RWPE2 (cell line): ENCODE measurements around the gene KIF3B.
A peak's percentile ranks its signal among the peaks of the same experiment; 100 is the strongest.
"Not testable (repeated sequence)": the region's sequence is repeated elsewhere in the genome, so short reads cannot be mapped to it uniquely, and the experiment has no call there.

Experiments
- ATAC-seq: fragments of 200-7000 bp; cut with Tn5 transposase; 3 replicates; pipeline ENCODE4 v1.9.1; 2021; ENCODE audit warnings: low read depth
- DNase-seq: peaks from one replicate; pipeline ENCODE4 v3.0.0-alpha.2; 2020; ENCODE audit warnings: low spot score
- H3K27ac ChIP-seq: fragments of 450-650 bp; 2 replicates; pipeline ENCODE4 v1.5.1; 2017; ENCODE audit warnings: mild to moderate bottlenecking; ENCODE audit not compliant: poor library complexity, severe bottlenecking
- H3K27me3 ChIP-seq: fragments of 250-450 bp; sonication (Bioruptor Pico); 2 replicates; pipeline ENCODE4 v1.5.1; 2021; ENCODE audit warnings: mild to moderate bottlenecking, moderate library complexity; ENCODE audit not compliant: insufficient read depth, poor library complexity, severe bottlenecking
- H3K36me3 ChIP-seq: fragments of 250-450 bp; sonication (Bioruptor Pico); 2 replicates; pipeline ENCODE4 v1.5.1; 2020; ENCODE audit warnings: low read depth, mild to moderate bottlenecking, moderate library complexity
- H3K4me1 ChIP-seq: fragments of 250-450 bp; sonication (Bioruptor Pico); 2 replicates; pipeline ENCODE4 v1.5.1; 2021; ENCODE audit warnings: mild to moderate bottlenecking, moderate library complexity; ENCODE audit not compliant: insufficient read depth, poor library complexity, severe bottlenecking
- H3K4me3 ChIP-seq: fragments of 250-450 bp; sonication (Bioruptor Pico); 2 replicates; pipeline ENCODE4 v1.5.1; 2021; ENCODE audit warnings: mild to moderate bottlenecking, moderate library complexity; ENCODE audit not compliant: severe bottlenecking
- H3K9me3 ChIP-seq: fragments of 250-450 bp; sonication (Bioruptor Pico); 2 replicates; pipeline ENCODE4 v1.5.1; 2021; ENCODE audit warnings: mild to moderate bottlenecking, moderate library complexity; ENCODE audit not compliant: severe bottlenecking
- TF ChIP-seq, protein P1 (sequence below): fragments of 450-650 bp; IDR thresholded peaks from one replicate; pipeline ENCODE4 v1.5.1; 2017; ENCODE audit warnings: mild to moderate bottlenecking, moderate library complexity; ENCODE audit not compliant: poor library complexity, severe bottlenecking

Gene KIF3B

DNA sequence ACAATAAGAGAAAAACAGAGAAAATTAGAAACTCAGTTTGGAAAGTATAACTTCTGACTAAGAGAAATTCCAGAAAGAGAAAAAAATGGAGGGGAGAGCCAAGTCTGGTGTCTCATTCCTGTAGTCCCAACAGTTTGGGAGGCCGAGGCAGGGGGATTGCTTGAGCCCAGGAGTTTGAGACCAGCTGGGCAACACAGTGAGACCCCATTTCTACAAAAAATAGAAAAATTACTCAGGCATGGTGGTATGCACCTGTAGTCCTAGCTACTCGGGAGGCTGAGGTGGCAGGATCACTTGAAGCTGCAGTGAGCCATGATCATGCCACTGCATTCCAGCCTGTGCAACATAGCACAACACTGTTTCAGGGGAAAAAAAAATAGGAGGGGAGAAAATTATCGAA, 3.1 kb upstream of the KIF3B start:
- TF ChIP-seq, protein P1, sequence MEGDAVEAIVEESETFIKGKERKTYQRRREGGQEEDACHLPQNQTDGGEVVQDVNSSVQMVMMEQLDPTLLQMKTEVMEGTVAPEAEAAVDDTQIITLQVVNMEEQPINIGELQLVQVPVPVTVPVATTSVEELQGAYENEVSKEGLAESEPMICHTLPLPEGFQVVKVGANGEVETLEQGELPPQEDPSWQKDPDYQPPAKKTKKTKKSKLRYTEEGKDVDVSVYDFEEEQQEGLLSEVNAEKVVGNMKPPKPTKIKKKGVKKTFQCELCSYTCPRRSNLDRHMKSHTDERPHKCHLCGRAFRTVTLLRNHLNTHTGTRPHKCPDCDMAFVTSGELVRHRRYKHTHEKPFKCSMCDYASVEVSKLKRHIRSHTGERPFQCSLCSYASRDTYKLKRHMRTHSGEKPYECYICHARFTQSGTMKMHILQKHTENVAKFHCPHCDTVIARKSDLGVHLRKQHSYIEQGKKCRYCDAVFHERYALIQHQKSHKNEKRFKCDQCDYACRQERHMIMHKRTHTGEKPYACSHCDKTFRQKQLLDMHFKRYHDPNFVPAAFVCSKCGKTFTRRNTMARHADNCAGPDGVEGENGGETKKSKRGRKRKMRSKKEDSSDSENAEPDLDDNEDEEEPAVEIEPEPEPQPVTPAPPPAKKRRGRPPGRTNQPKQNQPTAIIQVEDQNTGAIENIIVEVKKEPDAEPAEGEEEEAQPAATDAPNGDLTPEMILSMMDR: no peak
- no peak overlapping the region for H3K4me3 ChIP-seq
- ATAC-seq (no peak), DNase-seq (no peak)
- no peaks in the 10 kb centered on the region for H3K9me3 ChIP-seq
- no peak overlapping the region for H3K27ac ChIP-seq
- H3K27me3 ChIP-seq: no peaks in the 10 kb centered on the region
- H3K4me1 ChIP-seq: peaks cover 4% of the 10 kb centered on the region
- H3K36me3 ChIP-seq: no peaks in the 10 kb centered on the region

DNA sequence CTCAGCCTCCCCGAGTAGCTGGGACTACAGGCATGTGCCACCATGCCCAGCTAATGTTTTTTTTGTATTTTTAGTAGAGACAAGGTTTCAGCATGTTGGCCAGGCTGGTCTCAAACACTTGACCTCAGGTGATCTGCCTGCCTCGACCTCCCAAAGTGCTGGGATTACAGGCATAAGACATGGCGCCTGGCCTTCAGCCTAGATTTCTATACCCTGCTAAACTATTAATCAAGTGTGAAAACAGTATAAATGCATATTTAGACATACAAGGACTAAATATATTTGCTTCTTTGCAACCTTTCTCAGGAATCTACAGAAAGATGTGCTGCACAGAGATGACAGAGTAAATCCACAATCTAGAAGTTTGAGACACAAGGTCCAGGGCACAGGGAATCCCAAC, 2.3 kb upstream of the KIF3B start:
- H3K27me3 ChIP-seq, H3K36me3 ChIP-seq, H3K4me3 ChIP-seq, ATAC-seq, H3K4me1 ChIP-seq, DNase-seq, H3K27ac ChIP-seq, H3K9me3 ChIP-seq: not testable (repeated sequence)

DNA sequence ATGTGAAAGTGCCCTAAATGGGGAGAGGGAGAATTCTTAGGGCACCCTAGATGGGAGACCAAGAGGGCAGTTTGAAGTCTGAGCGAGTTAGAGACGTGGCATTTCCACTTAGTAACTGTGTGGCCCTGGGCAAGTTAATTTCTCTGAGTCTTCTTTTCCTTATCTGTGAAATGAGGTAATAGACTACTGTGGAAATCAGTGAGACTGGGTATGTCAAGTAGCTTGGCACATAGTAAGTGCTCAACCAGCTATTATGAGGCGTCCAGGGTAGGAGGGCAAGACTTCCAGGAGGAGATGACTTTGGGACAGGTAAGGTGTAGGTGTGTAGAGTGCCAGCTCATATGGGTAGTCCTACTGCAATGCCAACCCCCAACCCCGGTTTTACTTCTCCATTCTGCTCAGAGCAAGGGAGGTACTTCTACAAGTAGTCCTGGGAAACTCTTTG, 770 bp downstream of the KIF3B start:
- no peak for DNase-seq
- Histone ChIP-seq H3K36me3 (peaks cover 10% of the 10 kb centered on the region; the same call in 1 of the 2 replicates), H3K4me1 (peaks cover 4% of the 10 kb centered on the region), H3K4me3 (peak overlapping the region; percentile 94), H3K27me3 (no peaks in the 10 kb centered on the region), H3K9me3 (no peaks in the 10 kb centered on the region), H3K27ac (peak overlapping the region; percentile 10)
- peak; percentile 26; the same call in 2 of the 3 replicates for ATAC-seq
- TF ChIP-seq, protein P1: no peak

DNA sequence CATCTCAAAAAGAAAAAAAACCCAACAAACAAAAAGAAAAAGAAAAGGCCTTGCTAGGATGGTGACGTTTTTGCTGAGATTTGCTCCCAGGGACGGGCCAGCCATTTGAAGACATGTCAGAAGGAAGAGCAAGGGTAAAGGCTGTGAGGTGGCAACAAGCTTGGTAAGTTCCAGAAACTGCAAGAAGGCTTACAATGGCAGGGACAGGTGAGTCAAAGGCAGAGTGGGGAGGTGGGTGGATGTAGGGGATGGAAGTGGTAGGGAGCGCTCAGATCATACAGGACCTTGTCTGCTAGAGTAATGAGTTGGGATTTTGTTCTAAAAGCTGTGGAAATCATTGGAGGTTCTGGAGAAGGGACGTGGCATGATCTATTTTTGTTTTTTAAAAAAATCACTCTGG, 4.3 kb downstream of the KIF3B start:
- Histone ChIP-seq H3K27ac (no peak overlapping the region), H3K9me3 (no peaks in the 10 kb centered on the region), H3K4me1 (peaks cover 4% of the 10 kb centered on the region), H3K4me3 (no peak overlapping the region), H3K27me3 (no peaks in the 10 kb centered on the region), H3K36me3 (peaks cover 10% of the 10 kb centered on the region)
- TF ChIP-seq, protein P1: no peak
- ATAC-seq (no peak), DNase-seq (peak; percentile 44)

DNA sequence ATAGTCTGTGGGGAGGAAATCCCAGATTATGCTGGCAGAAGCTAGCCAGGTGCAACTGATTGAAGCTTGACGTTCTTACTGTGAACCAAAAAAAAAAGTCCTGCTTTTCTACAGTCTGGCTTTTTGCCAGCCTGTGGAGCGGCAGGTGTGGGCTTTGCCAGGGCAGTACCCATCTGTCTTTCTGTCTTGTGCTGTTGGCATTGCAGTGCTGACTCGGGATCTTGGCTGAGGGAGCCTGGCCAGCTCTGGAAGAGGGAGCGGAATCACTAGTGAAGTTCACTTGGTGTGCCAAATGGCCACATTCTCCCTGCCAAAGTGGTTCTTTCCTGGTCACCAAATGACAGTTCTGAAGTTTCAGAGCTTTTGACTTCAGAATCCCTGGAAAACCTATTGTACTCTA, 5.0 kb downstream of the KIF3B start:
- H3K36me3 ChIP-seq: peaks cover 14% of the 10 kb centered on the region
- no peaks in the 10 kb centered on the region for H3K27me3 ChIP-seq
- ATAC-seq (no peak), DNase-seq (peak; percentile 59)
- TF ChIP-seq, protein P1: no peak
- H3K27ac ChIP-seq: no peak overlapping the region
- no peak overlapping the region for H3K4me3 ChIP-seq
- H3K9me3 ChIP-seq: no peaks in the 10 kb centered on the region
- H3K4me1 ChIP-seq: no peaks in the 10 kb centered on the region
